HCT116 (cell line): ENCODE measurements around the gene GRIN2A.

Experiments
- CBX3 ChIP-seq: IDR thresholded peaks from 2 replicates; pipeline ENCODE4 v1.6.1; 2012; ENCODE audit warnings: low read depth
- EGR1 ChIP-seq: IDR thresholded peaks from 2 replicates; pipeline ENCODE4 v1.6.1; 2012; ENCODE audit warnings: low read depth
- EZH2 ChIP-seq: fragments of 200-600 bp; sonication (generic); IDR thresholded peaks from 2 replicates; pipeline ENCODE4 v1.6.1; 2017; ENCODE audit warnings: antibody characterized with exemption, mixed run types
- JUND ChIP-seq: IDR thresholded peaks from 2 replicates; pipeline ENCODE4 v1.6.1; 2012
- POLR2A ChIP-seq: IDR thresholded peaks from 2 replicates; pipeline ENCODE4 v1.7.0; 2011; ENCODE audit warnings: borderline replicate concordance; ENCODE audit not compliant: insufficient read depth, insufficient read length; ENCODE audit errors: extremely low read depth
- POLR2AphosphoS5 ChIP-seq: IDR thresholded peaks from 2 replicates; pipeline ENCODE4 v1.6.1; 2011; ENCODE audit warnings: mild to moderate bottlenecking, low read depth, low read length, moderate library complexity
- RAD21 ChIP-seq: IDR thresholded peaks from 2 replicates; pipeline ENCODE4 v1.6.1; 2012; ENCODE audit warnings: low read depth, mild to moderate bottlenecking
- SIN3A ChIP-seq: IDR thresholded peaks from 2 replicates; pipeline ENCODE4 v1.6.1; 2012; ENCODE audit warnings: low read depth
- SP1 ChIP-seq: IDR thresholded peaks from 2 replicates; pipeline ENCODE4 v1.6.1; 2012; ENCODE audit warnings: low read depth
- SRF ChIP-seq: IDR thresholded peaks from 2 replicates; pipeline ENCODE4 v1.6.1; 2012; ENCODE audit warnings: low read depth
- TCF7L2 ChIP-seq: IDR thresholded peaks from 2 replicates; pipeline ENCODE4 v1.7.0; 2011; ENCODE audit warnings: borderline replicate concordance, inconsistent platforms; ENCODE audit not compliant: insufficient read depth, insufficient read length; ENCODE audit errors: extremely low read depth
- TF ChIP-seq, protein P1 (sequence below), 3 experiments: fragments of 200-600 bp in 1 of 3; sonication (generic) in 1 of 3; IDR thresholded peaks in 2 of 3; conservative IDR thresholded peaks in 1 of 3; 2 replicates each; pipeline ENCODE4 v1.5.1; 2012 to 2017; ENCODE audit warnings: low read depth in 2 of 3, low read length in 2 of 3, antibody characterized with exemption in 1 of 3, borderline replicate concordance in 1 of 3, control low read depth in 1 of 3, mild to moderate bottlenecking in 1 of 3, mixed read lengths in 1 of 3, mixed run types in 1 of 3, moderate library complexity in 1 of 3; ENCODE audit not compliant: insufficient read depth in 1 of 3
- TF ChIP-seq, protein P2 (sequence below): IDR thresholded peaks from 2 replicates; pipeline ENCODE4 v1.6.1; 2012

DNA sequence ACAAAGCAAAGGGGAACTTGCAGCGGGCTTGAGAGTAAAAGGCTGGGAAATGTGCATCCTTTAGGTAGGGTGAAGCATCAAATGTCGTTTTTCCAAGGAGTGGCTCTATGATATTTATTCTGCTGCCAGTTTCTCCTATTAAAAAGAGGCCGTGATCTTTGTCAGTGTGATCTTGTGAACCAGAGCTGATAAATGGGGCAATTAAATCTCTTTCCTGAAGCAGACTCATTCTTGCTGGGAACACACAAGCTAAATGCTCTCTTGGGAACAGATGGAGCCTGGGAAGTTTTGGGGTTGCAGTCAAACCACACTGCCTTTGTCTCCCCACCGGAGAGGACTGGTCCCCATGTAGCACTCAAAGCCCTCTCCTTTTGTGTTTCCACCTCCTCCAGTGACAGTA lies 408.9 kb downstream of the GRIN2A start:
- no peak for TF ChIP-seq EZH2
- no peak for TF ChIP-seq POLR2AphosphoS5
- TF ChIP-seq JUND, result no peak
- TF ChIP-seq, protein P1, sequence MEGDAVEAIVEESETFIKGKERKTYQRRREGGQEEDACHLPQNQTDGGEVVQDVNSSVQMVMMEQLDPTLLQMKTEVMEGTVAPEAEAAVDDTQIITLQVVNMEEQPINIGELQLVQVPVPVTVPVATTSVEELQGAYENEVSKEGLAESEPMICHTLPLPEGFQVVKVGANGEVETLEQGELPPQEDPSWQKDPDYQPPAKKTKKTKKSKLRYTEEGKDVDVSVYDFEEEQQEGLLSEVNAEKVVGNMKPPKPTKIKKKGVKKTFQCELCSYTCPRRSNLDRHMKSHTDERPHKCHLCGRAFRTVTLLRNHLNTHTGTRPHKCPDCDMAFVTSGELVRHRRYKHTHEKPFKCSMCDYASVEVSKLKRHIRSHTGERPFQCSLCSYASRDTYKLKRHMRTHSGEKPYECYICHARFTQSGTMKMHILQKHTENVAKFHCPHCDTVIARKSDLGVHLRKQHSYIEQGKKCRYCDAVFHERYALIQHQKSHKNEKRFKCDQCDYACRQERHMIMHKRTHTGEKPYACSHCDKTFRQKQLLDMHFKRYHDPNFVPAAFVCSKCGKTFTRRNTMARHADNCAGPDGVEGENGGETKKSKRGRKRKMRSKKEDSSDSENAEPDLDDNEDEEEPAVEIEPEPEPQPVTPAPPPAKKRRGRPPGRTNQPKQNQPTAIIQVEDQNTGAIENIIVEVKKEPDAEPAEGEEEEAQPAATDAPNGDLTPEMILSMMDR (IDR thresholded peaks at IDR 0.05 in 2 of 3, conservative IDR thresholded peaks at IDR 0.05 in 1 of 3; ENCODE audit: borderline replicate concordance in 1 of 3, insufficient read depth in 1 of 3, low read depth in 2 of 3, low read length in 2 of 3), result no peak
- no peak for TF ChIP-seq SP1
- TF ChIP-seq RAD21, result no peak
- no peak for TF ChIP-seq POLR2A
- no peak for TF ChIP-seq SRF
- no peak for TF ChIP-seq TCF7L2
- TF ChIP-seq, protein P2, sequence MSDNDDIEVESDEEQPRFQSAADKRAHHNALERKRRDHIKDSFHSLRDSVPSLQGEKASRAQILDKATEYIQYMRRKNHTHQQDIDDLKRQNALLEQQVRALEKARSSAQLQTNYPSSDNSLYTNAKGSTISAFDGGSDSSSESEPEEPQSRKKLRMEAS, result no peak
- no peak for TF ChIP-seq SIN3A
- no peak for TF ChIP-seq CBX3
- TF ChIP-seq EGR1, result no peak
